Thyroid gland (tissue), 4 donors: ENCODE results near the gene TMEM223.

Source experiments
- POLR2A ChIP-seq, 2 donors: fragments of 450-650 bp; IDR thresholded peaks; one replicate each; pipeline ENCODE4 v1.6.1; 2017; ENCODE audit warnings: antibody characterized with exemption in 2 of 2, mild to moderate bottlenecking in 2 of 2, moderate library complexity in 1 of 2
- TF ChIP-seq, protein P1 (sequence below), 6 experiments: fragments of 200-600 bp in 3 of 6; fragments of 450-650 bp in 3 of 6; sonication (generic) in 3 of 6; IDR thresholded peaks; one replicate each; pipeline ENCODE4 v1.5.1; 2016 to 2019; ENCODE audit warnings: antibody characterized with exemption in 6 of 6, mild to moderate bottlenecking in 2 of 6, inconsistent platforms in 1 of 6, moderate library complexity in 1 of 6

DNA sequence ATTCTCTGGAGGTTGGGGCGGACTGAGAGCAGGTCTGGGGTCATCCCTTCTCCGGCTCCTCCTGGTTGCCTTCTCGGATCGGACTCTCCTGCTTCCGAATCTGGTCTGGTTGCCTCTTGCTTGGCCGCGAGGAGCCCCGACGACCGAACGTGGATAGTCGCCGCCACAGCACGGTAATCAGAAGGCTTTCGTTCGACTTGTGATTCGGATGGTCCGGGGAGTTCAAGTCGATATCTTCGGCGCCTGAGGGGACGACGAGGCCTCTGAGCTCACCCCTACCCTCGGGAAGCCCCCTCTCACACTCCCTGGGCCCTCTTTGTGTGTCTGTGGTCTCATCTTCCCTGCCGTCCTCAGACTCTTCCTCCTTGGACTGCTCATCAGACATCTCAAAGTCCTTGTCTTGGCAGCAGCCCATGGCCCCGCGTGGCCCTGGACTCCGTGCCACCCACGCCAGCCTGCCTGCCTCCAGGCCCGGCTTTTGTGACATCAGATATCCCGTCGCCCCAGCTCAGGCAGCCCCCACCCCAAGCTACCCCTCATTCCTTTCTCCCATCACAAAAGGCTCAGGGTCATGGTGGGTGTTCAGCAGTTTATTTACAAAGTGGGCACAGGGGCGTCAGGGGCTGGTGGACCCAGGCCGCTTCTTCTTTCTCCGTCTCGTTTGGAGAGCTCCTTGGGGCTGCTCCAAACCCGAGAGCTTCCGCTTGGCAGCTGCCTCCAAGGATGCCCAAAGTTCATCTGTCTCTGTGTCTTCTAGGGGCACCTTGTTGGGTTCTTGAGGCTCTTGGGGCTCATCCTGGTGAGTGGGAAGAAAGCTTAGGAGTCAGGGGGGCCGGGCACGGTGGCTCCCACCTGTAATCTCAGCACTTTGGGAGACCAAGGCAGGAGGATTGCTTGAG, 40.8 kb upstream of the TMEM223 start, which contains the start of gene TEX54:
- TF ChIP-seq POLR2A (IDR thresholded peaks at IDR 0.05): no peak
- TF ChIP-seq, protein P1, sequence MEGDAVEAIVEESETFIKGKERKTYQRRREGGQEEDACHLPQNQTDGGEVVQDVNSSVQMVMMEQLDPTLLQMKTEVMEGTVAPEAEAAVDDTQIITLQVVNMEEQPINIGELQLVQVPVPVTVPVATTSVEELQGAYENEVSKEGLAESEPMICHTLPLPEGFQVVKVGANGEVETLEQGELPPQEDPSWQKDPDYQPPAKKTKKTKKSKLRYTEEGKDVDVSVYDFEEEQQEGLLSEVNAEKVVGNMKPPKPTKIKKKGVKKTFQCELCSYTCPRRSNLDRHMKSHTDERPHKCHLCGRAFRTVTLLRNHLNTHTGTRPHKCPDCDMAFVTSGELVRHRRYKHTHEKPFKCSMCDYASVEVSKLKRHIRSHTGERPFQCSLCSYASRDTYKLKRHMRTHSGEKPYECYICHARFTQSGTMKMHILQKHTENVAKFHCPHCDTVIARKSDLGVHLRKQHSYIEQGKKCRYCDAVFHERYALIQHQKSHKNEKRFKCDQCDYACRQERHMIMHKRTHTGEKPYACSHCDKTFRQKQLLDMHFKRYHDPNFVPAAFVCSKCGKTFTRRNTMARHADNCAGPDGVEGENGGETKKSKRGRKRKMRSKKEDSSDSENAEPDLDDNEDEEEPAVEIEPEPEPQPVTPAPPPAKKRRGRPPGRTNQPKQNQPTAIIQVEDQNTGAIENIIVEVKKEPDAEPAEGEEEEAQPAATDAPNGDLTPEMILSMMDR (IDR thresholded peaks at IDR 0.05): no peak
